Measurements from ENCODE around the gene APEX1. TPM values are rescaled to one million over a fixed set of nuclear protein-coding genes. Genes with fewer than 3 reads are reported as not detected.

Gene APEX1
- total and polyA plus RNA-seq, 2 of the 8 experiments (the other 6 are each of a cell fraction or from before 2014, with no cell fraction given), result 384 to 700 TPM

GRCh38 chr14:20428010-20428365 lies 27.0 kb upstream of the APEX1 start:
- TF ChIP-seq TAF1 (IDR thresholded peaks at IDR 0.05; ENCODE audit: low read depth, low read length) (no peak), SP4 (IDR thresholded peaks at IDR 0.05; ENCODE audit: low read length) (no peak), TEAD4 (IDR thresholded peaks at IDR 0.05; ENCODE audit: low read depth, low read length) (no peak)
- Histone ChIP-seq H2BK15ac (ENCODE audit: low read length) (no peak overlapping the region), H3K4me3 (ENCODE audit: extremely low read depth in 1 of 4, insufficient read depth in 2 of 4, low read depth in 3 of 4, low read length in 4 of 4) (no peak overlapping the region), H3K36me3 (ENCODE audit: control insufficient read depth in 2 of 4, insufficient read depth in 4 of 4, low read length in 3 of 4) (no peaks in the 10 kb centered on the region), H3K4me1 (replicated peaks in 1 of 4; ENCODE audit: control insufficient read depth in 3 of 4, insufficient read depth in 4 of 4, low read length in 3 of 4) (no peaks in the 10 kb centered on the region), H3K23ac (ENCODE audit: insufficient read length) (no peak overlapping the region), H3K18ac (ENCODE audit: extremely low read depth, low read length) (no peak overlapping the region), H3K4me2 (ENCODE audit: insufficient read depth in 1 of 2, low read depth in 2 of 2, low read length in 2 of 2) (no peak overlapping the region), H2BK5ac (ENCODE audit: low read depth, low read length) (no peak overlapping the region), H2BK120ac (replicated peaks; ENCODE audit: low read depth, low read length) (no peak overlapping the region), H3K9me3 (ENCODE audit: insufficient read depth in 2 of 2, low read depth in 1 of 2, low read length in 1 of 2) (no peaks in the 10 kb centered on the region), H4K20me1 (replicated peaks in 1 of 2; ENCODE audit: control insufficient read depth in 1 of 2, insufficient read depth in 2 of 2, low read length in 2 of 2) (no peaks in the 10 kb centered on the region), H2AFZ (ENCODE audit: low read length) (no peak overlapping the region; the same call in 1 of the 2 replicates), H2BK20ac (ENCODE audit: low read length) (no peak overlapping the region), H3K9ac (replicated peaks in 1 of 4; ENCODE audit: extremely low read depth in 1 of 4, low read depth in 3 of 4, low read length in 3 of 4) (no peak overlapping the region), H3K27ac (ENCODE audit: low read depth, low read length) (no peak overlapping the region), H2AK5ac (ENCODE audit: low read depth, low read length) (no peak overlapping the region), H2BK12ac (ENCODE audit: low read depth, low read length) (no peak overlapping the region), H3K14ac (ENCODE audit: insufficient read length) (no peak overlapping the region), H3K4ac (replicated peaks; ENCODE audit: insufficient read length, low read depth, low read length) (no peak overlapping the region), H3K27me3 (replicated peaks in 1 of 4; ENCODE audit: control insufficient read depth in 3 of 4, extremely low read depth in 1 of 4, insufficient read depth in 3 of 4, low read length in 3 of 4) (no peaks in the 10 kb centered on the region), H4K91ac (replicated peaks; ENCODE audit: insufficient read length, low read length) (no peak overlapping the region), H3K23me2 (ENCODE audit: low read depth, low read length) (peaks cover 2% of the 10 kb centered on the region; the same call in 1 of the 2 replicates), H3K79me1 (ENCODE audit: low read depth, low read length) (no peaks in the 10 kb centered on the region), H4K8ac (ENCODE audit: extremely low read depth, insufficient read depth, low read length) (no peak overlapping the region), H3K79me2 (ENCODE audit: control insufficient read depth in 1 of 2, insufficient read depth in 2 of 2, low read length in 2 of 2) (no peaks in the 10 kb centered on the region), H3K56ac (replicated peaks; ENCODE audit: insufficient read length, low read depth, low read length) (no peak overlapping the region), H4K5ac (ENCODE audit: insufficient read length, low read depth, low read length) (no peak overlapping the region)
- ChIA-PET CTCF (ENCODE audit: partially characterized antibody) (interaction anchor here (0.6 kb wide), 1 partner anchor 35 kb away, joined by 3 read pairs; no protein-coding TSS in a partner anchor), POLR2A (ENCODE audit: partially characterized antibody) (interaction anchor here (1.0 to 1.4 kb wide), 3 partner anchors 13 to 42 kb away, joined by 3 to 4 read pairs (median 3); no protein-coding TSS in a partner anchor)
- FAIRE-seq (no peak), DNase-seq (ENCODE audit: low read depth in 1 of 2, low spot score in 2 of 2) (no peak)
- WGBS, 2 experiments (ENCODE audit: extremely low coverage in 1 of 2, insufficient coverage in 1 of 2, insufficient read length in 1 of 2, insufficient replicate concordance in 2 of 2, low coverage in 1 of 2, low lambda C conversion rate in 2 of 2, missing lambda C conversion rate in 1 of 2), result 98% methylated on average over 4 of the region's 5 CpGs; no CpG with 5 or more reads in 1 of the 2 experiments
